Prostate gland (tissue), 2 donors: ENCODE measurements around the gene MBNL2.

Source experiments
- CTCF ChIP-seq, 4 experiments: fragments of 200-600 bp in 2 of 4; fragments of 450-650 bp in 2 of 4; sonication (generic) in 2 of 4; IDR thresholded peaks; 1 replicate in 3 of 4; 2 replicates in 1 of 4; pipeline ENCODE4 v1.5.1; 2016 to 2019; ENCODE audit warnings: antibody characterized with exemption in 4 of 4, mild to moderate bottlenecking in 2 of 4, moderate library complexity in 2 of 4
- POLR2A ChIP-seq: fragments of 450-650 bp; IDR thresholded peaks from one replicate; pipeline ENCODE4 v1.6.1; 2016; ENCODE audit warnings: antibody characterized with exemption, mild to moderate bottlenecking
- POLR2AphosphoS5 ChIP-seq: sonication (generic); formaldehyde crosslinking; IDR thresholded peaks from one replicate; pipeline ENCODE4 v1.6.1; 2017; ENCODE audit warnings: antibody characterized with exemption

GRCh38 chr13:97437729-97438128, 215.6 kb downstream of the MBNL2 start:
- TF ChIP-seq POLR2AphosphoS5 (no peak), POLR2A (no peak), CTCF (IDR thresholded peaks at IDR 0.05) (no peak)
